ENCODE data around the gene TEX12.

The TEX12 gene

DNA sequence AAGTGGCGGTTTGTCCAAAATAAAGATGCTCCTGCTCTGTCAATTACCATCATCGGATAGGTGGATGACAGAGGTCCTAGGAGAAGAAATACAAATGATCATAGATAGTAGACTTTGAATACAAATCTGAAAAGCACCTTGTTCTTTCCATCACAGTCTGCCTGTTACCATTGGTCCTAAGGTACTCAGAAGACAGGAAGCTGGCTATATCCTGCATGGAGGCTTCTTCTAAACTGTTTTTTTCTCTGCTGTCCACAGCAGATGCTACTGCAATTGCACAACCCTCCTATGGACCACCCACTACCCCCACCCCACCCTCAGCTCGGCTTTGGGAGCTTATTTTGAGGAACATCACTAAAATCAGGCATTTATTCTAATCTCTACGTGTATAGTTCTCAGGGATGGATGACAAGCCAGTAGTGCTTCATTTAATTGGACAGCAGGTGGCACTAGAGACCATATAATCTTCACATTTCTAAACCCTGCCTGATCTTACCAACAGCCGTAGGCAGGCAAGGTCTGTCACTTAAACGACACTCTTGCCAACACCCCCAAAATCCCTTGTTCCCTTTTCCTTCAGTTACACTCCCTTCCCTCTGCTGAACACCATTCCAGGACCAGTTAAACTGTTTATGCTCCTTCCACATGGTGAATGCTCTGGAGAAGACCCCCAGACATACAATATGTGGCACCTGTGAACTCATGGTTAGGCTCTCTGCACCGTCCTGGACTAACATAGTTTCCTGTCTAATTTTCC lies 52.5 kb downstream of the TEX12 start:
- H3K36me3 ChIP-seq (ENCODE audit: control insufficient read depth, insufficient read depth, low read length): no peaks in the 10 kb centered on the region
- no peak overlapping the region for H3K9ac ChIP-seq (ENCODE audit: low read depth, low read length)
- no peaks in the 10 kb centered on the region for H3K27me3 ChIP-seq (ENCODE audit: control insufficient read depth, insufficient read depth, low read length)
- H3K9me3 ChIP-seq (ENCODE audit: control insufficient read depth, insufficient read depth, low read length): no peaks in the 10 kb centered on the region
- no peaks in the 10 kb centered on the region for H3K4me1 ChIP-seq (ENCODE audit: control insufficient read depth, insufficient read depth, low read length)
- H3K4me3 ChIP-seq (ENCODE audit: low read depth, low read length): no peak overlapping the region

- Histone ChIP-seq H3K4me3 (ENCODE audit: low read depth, low read length) (no peak overlapping the region), H3K9ac (ENCODE audit: low read depth, low read length) (no peak overlapping the region), H3K9me3 (ENCODE audit: control insufficient read depth, insufficient read depth, low read length) (no peaks in the 10 kb centered on the region), H3K27me3 (ENCODE audit: control insufficient read depth, insufficient read depth, low read length) (no peaks in the 10 kb centered on the region), H3K36me3 (ENCODE audit: control insufficient read depth, insufficient read depth, low read length) (no peaks in the 10 kb centered on the region), H3K4me1 (ENCODE audit: control insufficient read depth, insufficient read depth, low read length) (no peaks in the 10 kb centered on the region)
Measured at GRCh38 chr11:112221274-112221835, 54.2 kb downstream of the TEX12 start.
